GM21423 (cell line): Measurements from ENCODE around the gene HDAC7.

ENCODE experiments used
- ATAC-seq: cut with Tn5 transposase; IDR thresholded peaks from one replicate; pipeline ENCODE4 v1.9.1; 2021; ENCODE audit warnings: mild to moderate bottlenecking, moderate library complexity; ENCODE audit not compliant: unreplicated experiment

Gene HDAC7

GRCh38 chr12:47797441-47797840 is 22.3 kb downstream of the HDAC7 start:
- ATAC-seq = no peak

DNA sequence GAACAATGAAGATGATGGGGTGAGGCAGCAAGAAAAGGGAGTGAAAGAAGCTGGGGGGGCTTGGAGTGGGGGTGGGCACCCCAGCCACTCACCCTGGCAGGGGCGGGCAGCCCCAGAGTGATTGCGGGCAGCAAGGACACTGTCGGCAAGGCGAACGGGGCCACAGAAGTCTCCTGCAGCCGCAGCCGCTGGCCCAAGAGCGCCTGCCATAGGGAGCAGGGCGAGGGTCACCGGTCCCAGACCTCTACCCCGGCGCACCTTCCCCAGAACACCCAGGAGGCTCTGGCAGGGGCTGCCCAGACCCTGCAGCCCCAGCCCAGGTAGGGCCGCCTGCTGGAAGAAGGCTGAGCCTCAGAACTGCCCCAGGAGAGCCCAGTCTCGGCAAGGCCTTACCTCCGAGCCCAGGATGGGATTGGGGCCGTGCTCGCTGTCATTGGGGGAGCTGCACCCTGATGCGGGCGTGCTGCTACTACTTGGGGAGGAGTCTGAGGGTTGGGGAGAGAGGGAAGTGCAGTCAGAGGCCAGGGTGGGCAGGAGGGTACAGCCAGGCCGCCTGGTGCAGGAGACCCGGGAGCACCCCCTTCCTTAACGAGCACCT is 23.8 kb downstream of the HDAC7 start:
- no peak for ATAC-seq

- no peak for ATAC-seq
These were observed 24.4 kb downstream of the HDAC7 start for GRCh38 chr12:47795121-47795813.

DNA sequence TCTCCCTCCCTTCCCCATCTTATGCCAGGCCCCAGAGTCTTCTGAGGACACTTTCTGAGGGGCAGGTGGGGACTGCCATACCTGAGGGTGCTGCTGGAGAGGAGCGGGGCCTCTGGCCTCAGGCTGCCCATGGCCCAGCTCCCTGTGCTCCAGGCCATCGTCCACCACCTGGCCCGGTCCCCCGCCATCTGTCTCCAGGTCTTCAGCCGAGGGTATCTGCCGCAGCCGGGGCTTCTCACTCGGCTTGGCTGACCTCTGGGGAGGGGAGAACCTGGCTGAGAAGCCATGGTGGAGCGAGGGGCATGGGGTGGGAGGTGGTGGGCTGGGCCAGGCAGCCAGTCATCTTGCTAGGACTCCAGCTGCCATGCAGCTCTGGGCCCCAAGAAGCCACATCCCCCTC is 25.0 kb downstream of the HDAC7 start:
- ATAC-seq = no peak

DNA sequence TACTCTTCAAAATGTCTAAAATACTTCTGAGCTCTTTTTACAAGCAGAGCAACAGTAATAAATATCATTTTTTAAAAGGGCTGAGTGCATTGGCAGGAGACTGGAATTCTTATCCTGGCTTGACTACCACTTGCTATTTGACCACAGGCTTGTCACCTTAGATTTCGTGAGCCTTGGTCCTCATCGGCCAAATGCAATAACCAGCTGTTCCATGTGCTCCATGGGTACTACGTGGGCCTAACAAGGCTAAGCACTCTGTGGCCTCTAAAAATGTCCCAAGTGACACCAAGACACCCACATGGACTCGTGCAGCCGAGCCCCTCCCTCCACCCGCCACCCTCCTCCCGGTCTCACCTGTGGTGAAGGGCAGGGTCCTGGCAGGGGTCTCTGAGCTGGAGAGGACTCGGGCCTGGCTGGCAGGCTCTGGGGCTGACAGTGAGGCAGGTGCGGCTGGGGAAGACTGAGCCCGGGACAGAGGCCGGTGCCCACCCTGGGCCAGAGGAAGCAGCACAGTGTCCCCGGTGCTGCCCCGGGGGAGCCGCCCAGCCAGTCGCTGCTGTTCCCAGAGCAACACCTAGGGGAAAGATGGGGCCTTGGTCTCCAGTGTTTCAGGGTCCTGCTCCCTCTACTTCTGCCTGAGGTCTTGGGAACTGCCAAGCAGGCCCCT is 26.6 kb downstream of the HDAC7 start:
- ATAC-seq = no peak

DNA sequence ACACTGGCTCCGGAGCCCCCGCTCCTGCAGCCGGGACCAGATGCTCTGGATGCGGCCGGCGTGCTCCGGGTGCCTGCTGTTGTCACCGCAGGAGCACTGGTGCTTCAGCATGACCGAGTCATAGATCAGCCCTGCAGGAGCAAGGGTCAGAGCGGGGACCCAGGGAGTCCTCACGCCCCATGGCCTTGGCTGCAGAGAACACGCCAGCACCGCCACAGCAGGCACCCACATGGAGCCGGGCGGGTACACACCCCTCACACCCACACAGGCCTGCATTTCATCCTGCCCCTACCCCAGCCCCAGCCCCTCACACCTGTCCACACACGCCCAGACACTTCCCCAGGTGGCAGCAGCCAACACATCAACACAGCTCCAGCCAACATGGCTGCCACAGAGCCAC is 27.8 kb downstream of the HDAC7 start:
- no peak for ATAC-seq

DNA sequence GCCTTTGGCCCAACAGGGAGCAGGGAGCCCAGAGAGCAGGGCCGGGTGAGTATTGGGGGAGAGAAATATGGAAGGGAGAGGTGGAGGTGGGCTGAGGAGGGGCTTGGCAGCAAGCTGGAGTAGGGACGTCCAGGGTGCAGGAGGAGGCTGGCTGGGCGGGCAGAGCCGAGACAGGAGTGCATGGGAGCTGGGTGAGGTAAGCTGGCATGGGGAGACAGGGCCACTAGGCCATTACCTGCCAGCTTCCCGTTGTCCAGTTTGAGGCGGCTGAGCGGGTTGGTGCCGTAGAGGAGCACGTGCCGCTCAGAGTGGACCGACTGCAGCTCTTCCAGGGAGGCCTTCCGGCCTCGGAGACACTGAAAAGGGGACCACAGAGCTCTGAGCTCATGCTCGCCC is 28.4 kb downstream of the HDAC7 start:
- no peak for ATAC-seq

GRCh38 chr12:47790676-47791350 is 28.9 kb downstream of the HDAC7 start:
- ATAC-seq = no peak

GRCh38 chr12:47789712-47790489 is 29.8 kb downstream of the HDAC7 start:
- ATAC-seq = no peak

- ATAC-seq = no peak
These were observed 30.6 kb downstream of the HDAC7 start for GRCh38 chr12:47789141-47789540.

DNA sequence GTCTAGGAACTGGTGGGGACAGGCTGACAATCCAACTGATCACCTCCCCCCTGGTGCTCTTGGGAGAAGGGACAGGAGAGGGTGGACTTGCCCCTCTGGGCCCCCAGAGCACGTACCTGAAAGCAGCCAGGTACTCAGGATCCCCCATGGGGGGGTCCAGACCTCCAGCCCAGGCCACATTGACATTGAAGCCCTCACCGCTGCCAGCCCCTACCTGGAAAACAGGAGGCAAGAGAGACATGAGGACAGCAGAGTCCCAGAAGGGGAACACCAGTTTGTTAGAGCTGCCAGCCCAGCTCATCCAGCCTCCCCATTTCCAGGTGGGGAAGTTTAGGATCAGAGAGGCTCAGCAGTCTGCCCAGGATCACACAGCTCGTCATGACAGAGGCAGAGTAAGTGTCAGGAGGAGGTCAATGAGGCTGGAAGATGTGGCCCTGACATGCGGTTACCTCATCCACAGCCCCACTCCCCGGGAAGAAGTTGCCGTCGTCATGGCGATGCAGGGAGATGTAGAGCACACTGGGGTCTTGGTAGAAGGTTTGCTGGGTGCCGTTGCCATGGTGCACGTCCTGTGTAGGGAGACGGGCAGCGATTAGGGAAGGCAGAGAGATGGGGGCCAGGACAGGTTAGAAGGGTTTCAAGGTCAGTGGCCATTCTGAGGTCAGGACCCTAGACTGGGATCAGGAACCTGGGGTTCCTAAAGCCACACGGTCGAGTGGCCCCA is 31.9 kb downstream of the HDAC7 start:
- ATAC-seq = no peak

GRCh38 chr12:47786662-47787280 is 32.9 kb downstream of the HDAC7 start:
- ATAC-seq = no peak

- no peak for ATAC-seq
These were observed 33.6 kb downstream of the HDAC7 start for GRCh38 chr12:47785887-47786661.

- no peak for ATAC-seq
These were observed 34.4 kb downstream of the HDAC7 start for GRCh38 chr12:47785036-47785886.

DNA sequence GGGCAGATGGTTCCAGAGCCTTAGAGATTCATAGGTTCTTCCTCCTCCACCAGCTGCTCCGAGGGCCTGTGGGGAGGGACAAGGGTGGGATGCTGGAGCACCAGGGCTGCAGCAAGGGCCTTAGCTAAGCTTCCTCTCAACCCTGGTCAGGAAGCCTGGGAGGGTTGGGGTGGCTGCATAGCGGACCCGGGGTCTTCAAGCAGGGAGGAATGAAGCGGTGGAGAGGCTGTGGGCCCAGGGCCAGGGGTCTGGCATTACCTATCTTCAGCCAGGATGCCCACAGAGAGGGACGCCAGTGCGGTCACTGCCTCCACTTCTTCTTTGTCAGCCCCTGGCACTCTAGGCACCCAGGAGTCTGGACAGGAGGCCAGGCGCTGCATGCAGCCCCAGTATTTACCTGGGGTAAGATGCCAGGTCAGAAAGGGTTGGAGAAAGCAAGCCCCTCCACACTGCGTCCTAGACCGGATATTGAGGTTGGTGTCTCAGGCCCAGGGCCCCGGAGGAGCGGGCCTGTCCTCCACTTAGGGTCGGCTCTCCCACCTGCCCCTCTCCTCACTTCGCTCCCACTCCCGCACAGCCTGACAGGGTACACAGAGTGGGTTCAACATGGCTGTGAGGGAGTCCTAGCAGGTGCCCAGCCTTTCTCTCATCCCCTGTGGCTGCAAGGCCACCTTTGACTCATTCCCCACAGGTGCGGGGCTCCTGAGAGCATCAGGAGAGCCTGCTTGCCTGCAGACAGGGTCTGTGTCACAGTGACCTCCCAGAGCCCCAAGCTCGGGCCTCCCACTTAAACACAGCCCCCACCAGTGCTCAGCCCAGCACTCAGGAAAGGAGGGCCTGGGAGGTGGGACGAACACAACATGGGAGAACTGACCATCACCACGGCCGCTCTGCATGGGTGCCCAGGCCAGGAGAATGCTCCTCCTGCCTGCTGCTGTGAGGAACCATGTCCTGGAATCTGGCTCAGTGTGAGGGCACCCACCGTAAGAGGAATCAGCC is 35.6 kb downstream of the HDAC7 start:
- ATAC-seq = no peak

DNA sequence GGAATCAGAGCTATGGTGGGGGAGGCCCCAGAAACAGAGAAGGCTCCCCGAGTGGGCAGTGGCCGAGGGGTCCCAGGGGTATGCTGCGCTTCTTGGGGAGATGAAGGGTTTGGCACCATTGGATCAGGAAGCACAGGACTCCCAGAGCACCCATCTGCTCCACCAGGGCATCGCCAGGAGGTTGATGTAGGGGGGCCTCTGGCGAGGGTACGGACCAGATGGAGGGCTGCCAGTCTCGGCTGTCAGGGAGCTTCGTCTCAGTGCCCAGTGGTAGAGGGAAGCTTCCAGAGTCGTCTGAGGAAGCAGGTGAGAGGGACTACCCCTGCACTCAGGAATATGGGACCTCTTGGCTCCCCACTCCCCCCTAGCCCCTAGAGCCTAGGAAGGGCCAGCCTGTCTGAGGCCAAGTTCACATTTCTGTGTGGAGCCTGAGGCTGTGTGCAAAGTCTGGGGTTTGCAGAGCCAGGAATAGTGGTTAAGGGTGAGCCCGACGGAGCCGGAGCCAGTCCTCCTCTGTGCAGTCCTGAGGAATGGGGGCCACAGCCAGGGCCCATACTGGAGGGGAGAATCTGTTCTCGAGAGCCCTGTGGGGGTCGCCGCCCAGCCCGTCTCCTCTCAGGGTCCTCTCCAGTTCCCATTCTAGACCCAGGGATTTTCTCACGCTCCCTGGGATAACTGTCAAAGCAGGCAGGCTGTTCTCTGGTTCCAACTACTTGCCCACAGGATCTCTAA is 36.5 kb downstream of the HDAC7 start:
- no peak for ATAC-seq
